GM18499 (cell line): ENCODE data around the gene YTHDF1.

Source experiments
- ATAC-seq: cut with Tn5 transposase; IDR thresholded peaks from one replicate; pipeline ENCODE4 v1.9.1; 2021; ENCODE audit warnings: moderate number of reproducible peaks; ENCODE audit not compliant: insufficient read depth, unreplicated experiment

YTHDF1 gene

GRCh38 chr20:63214514-63214913 is 1.4 kb downstream of the YTHDF1 start:
- no peak for ATAC-seq

- ATAC-seq, result no peak
Measured at GRCh38 chr20:63212792-63213191, 3.1 kb downstream of the YTHDF1 start.

- ATAC-seq, result no peak
Measured at GRCh38 chr20:63212393-63212730, 3.6 kb downstream of the YTHDF1 start.

GRCh38 chr20:63210011-63210605 is 5.8 kb downstream of the YTHDF1 start:
- no peak for ATAC-seq

GRCh38 chr20:63208346-63208909 is 7.5 kb downstream of the YTHDF1 start:
- no peak for ATAC-seq

GRCh38 chr20:63206878-63207277 is 9.1 kb downstream of the YTHDF1 start:
- ATAC-seq, result no peak

GRCh38 chr20:63205896-63206295 is 10.0 kb downstream of the YTHDF1 start:
- ATAC-seq, result no peak

GRCh38 chr20:63204362-63204761 is 11.6 kb downstream of the YTHDF1 start:
- no peak for ATAC-seq

- no peak for ATAC-seq
Measured at GRCh38 chr20:63202811-63203526, 13.0 kb downstream of the YTHDF1 start.

- no peak for ATAC-seq
Measured at GRCh38 chr20:63202021-63202420, 13.9 kb downstream of the YTHDF1 start.

- ATAC-seq, result no peak
Measured at GRCh38 chr20:63198606-63199005, 17.3 kb downstream of the YTHDF1 start.

- no peak for ATAC-seq
Measured at GRCh38 chr20:63196768-63197470, 19.0 kb downstream of the YTHDF1 start.

GRCh38 chr20:63194797-63195173 is 21.1 kb downstream of the YTHDF1 start:
- ATAC-seq, result no peak

GRCh38 chr20:63194007-63194796 is 21.7 kb downstream of the YTHDF1 start:
- no peak for ATAC-seq

GRCh38 chr20:63192721-63193120 is 23.2 kb downstream of the YTHDF1 start:
- no peak for ATAC-seq

- no peak for ATAC-seq
Measured at GRCh38 chr20:63191400-63191799, 24.5 kb downstream of the YTHDF1 start.

- ATAC-seq, result no peak
Measured at GRCh38 chr20:63190828-63191227, 25.1 kb downstream of the YTHDF1 start.

GRCh38 chr20:63189846-63190559 is 25.9 kb downstream of the YTHDF1 start:
- no peak for ATAC-seq

- ATAC-seq, result no peak
Measured at GRCh38 chr20:63189322-63189642, 26.6 kb downstream of the YTHDF1 start.

- no peak for ATAC-seq
Measured at GRCh38 chr20:63188641-63189321, 27.1 kb downstream of the YTHDF1 start.
